Forelimb muscle (tissue), 1 donor: Measurements from ENCODE around the gene TENT5C. TPM values are rescaled to one million over a fixed set of nuclear protein-coding genes. Genes with fewer than 3 reads are reported as not detected.

Experiments used
- DNase-seq: peaks from one replicate; pipeline ENCODE4 v3.0.0-alpha.2; 2013; ENCODE audit warnings: low read depth
- polyA plus RNA-seq: library from polyadenylated mRNA; unstranded; fragments of 120-200 nt; gene quantifications from one replicate; pipeline ENCODE4 v1.2.1, GENCODE V29; 2013; ENCODE audit not compliant: insufficient read length

TENT5C gene
- polyA plus RNA-seq, 1 donor, result 2.8 TPM

GRCh38 chr1:117656202-117656641 lies 50.4 kb downstream of the TENT5C start:
- DNase-seq, result no peak

GRCh38 chr1:117657031-117657430 lies 51.2 kb downstream of the TENT5C start:
- no peak for DNase-seq

GRCh38 chr1:117657949-117658660 lies 52.3 kb downstream of the TENT5C start:
- DNase-seq, result no peak

- no peak for DNase-seq
Observed at GRCh38 chr1:117658676-117659075, 52.8 kb downstream of the TENT5C start.

GRCh38 chr1:117659550-117660270 lies 53.9 kb downstream of the TENT5C start:
- DNase-seq, result no peak

GRCh38 chr1:117660271-117660965 lies 54.6 kb downstream of the TENT5C start:
- no peak for DNase-seq

- DNase-seq, result no peak
Observed at GRCh38 chr1:117661027-117661426, 55.2 kb downstream of the TENT5C start.

GRCh38 chr1:117662667-117663066 lies 56.8 kb downstream of the TENT5C start:
- no peak for DNase-seq

- DNase-seq, result no peak
Observed at GRCh38 chr1:117663156-117663902, 57.5 kb downstream of the TENT5C start.

- DNase-seq, result no peak
Observed at GRCh38 chr1:117664314-117664713, 58.5 kb downstream of the TENT5C start.

GRCh38 chr1:117665556-117666270 lies 59.9 kb downstream of the TENT5C start:
- no peak for DNase-seq

- DNase-seq, result no peak
Observed at GRCh38 chr1:117669572-117669971, 63.7 kb downstream of the TENT5C start.

- DNase-seq, result no peak
Observed at GRCh38 chr1:117670976-117671780, 65.3 kb downstream of the TENT5C start.

GRCh38 chr1:117671781-117672501 lies 66.1 kb downstream of the TENT5C start:
- peak; percentile 45 for DNase-seq

- DNase-seq, result no peak
Observed at GRCh38 chr1:117672756-117673155, 66.9 kb downstream of the TENT5C start.

GRCh38 chr1:117673405-117673804 lies 67.6 kb downstream of the TENT5C start:
- no peak for DNase-seq

- DNase-seq, result no peak
Observed at GRCh38 chr1:117674521-117675400, 68.9 kb downstream of the TENT5C start.

- no peak for DNase-seq
Observed at GRCh38 chr1:117675907-117676430, 70.1 kb downstream of the TENT5C start.
